ENCODE results near the gene MAML1. TPM values are rescaled to one million over a fixed set of nuclear protein-coding genes. Genes with fewer than 3 reads are reported as not detected.

Gene MAML1
- total RNA-seq, 1 experiment from 2014 or later: 42.2 TPM

GRCh38 chr5:179804555-179804947, 71.9 kb downstream of the MAML1 start:
- DNase-seq (ENCODE audit: low spot score) (no peak), ATAC-seq (no peak)
- Mint-ChIP-seq H3K36me3 (peaks cover 7% of the 10 kb centered on the region), H3K4me1 (peaks cover 34% of the 10 kb centered on the region), H3K4me3 (peak overlapping the region; percentile 77), H3K27ac (no peak overlapping the region), H3K9me3 (no peaks in the 10 kb centered on the region), H3K27me3 (ENCODE audit: low read depth) (peaks cover 6% of the 10 kb centered on the region)
- TF ChIP-seq, protein P1, sequence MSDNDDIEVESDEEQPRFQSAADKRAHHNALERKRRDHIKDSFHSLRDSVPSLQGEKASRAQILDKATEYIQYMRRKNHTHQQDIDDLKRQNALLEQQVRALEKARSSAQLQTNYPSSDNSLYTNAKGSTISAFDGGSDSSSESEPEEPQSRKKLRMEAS (CRISPR knock-in tag; IDR thresholded peaks at IDR 0.05): no peak
- no peak for TF ChIP-seq CBFB (CRISPR knock-in tag; IDR thresholded peaks at IDR 0.05; ENCODE audit: low read depth)
- no peak for TF ChIP-seq SOX15 (CRISPR knock-in tag; IDR thresholded peaks at IDR 0.05)
- TF ChIP-seq, protein P2, sequence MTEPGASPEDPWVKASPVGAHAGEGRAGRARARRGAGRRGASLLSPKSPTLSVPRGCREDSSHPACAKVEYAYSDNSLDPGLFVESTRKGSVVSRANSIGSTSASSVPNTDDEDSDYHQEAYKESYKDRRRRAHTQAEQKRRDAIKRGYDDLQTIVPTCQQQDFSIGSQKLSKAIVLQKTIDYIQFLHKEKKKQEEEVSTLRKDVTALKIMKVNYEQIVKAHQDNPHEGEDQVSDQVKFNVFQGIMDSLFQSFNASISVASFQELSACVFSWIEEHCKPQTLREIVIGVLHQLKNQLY (CRISPR knock-in tag; IDR thresholded peaks at IDR 0.05): no peak
- no peak for TF ChIP-seq SMAD4 (CRISPR knock-in tag; IDR thresholded peaks at IDR 0.05)
- TF ChIP-seq, protein P3, sequence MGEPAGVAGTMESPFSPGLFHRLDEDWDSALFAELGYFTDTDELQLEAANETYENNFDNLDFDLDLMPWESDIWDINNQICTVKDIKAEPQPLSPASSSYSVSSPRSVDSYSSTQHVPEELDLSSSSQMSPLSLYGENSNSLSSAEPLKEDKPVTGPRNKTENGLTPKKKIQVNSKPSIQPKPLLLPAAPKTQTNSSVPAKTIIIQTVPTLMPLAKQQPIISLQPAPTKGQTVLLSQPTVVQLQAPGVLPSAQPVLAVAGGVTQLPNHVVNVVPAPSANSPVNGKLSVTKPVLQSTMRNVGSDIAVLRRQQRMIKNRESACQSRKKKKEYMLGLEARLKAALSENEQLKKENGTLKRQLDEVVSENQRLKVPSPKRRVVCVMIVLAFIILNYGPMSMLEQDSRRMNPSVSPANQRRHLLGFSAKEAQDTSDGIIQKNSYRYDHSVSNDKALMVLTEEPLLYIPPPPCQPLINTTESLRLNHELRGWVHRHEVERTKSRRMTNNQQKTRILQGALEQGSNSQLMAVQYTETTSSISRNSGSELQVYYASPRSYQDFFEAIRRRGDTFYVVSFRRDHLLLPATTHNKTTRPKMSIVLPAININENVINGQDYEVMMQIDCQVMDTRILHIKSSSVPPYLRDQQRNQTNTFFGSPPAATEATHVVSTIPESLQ (CRISPR knock-in tag; IDR thresholded peaks at IDR 0.05): no peak
- no peak for TF ChIP-seq JUN (CRISPR knock-in tag; IDR thresholded peaks at IDR 0.05)
- no peak for TF ChIP-seq ZSCAN18 (CRISPR knock-in tag; IDR thresholded peaks at IDR 0.05)
- TF ChIP-seq, protein P4, sequence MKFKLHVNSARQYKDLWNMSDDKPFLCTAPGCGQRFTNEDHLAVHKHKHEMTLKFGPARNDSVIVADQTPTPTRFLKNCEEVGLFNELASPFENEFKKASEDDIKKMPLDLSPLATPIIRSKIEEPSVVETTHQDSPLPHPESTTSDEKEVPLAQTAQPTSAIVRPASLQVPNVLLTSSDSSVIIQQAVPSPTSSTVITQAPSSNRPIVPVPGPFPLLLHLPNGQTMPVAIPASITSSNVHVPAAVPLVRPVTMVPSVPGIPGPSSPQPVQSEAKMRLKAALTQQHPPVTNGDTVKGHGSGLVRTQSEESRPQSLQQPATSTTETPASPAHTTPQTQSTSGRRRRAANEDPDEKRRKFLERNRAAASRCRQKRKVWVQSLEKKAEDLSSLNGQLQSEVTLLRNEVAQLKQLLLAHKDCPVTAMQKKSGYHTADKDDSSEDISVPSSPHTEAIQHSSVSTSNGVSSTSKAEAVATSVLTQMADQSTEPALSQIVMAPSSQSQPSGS (CRISPR knock-in tag; IDR thresholded peaks at IDR 0.05; ENCODE audit: borderline replicate concordance, low read depth): no peak
- TF ChIP-seq, protein P5, sequence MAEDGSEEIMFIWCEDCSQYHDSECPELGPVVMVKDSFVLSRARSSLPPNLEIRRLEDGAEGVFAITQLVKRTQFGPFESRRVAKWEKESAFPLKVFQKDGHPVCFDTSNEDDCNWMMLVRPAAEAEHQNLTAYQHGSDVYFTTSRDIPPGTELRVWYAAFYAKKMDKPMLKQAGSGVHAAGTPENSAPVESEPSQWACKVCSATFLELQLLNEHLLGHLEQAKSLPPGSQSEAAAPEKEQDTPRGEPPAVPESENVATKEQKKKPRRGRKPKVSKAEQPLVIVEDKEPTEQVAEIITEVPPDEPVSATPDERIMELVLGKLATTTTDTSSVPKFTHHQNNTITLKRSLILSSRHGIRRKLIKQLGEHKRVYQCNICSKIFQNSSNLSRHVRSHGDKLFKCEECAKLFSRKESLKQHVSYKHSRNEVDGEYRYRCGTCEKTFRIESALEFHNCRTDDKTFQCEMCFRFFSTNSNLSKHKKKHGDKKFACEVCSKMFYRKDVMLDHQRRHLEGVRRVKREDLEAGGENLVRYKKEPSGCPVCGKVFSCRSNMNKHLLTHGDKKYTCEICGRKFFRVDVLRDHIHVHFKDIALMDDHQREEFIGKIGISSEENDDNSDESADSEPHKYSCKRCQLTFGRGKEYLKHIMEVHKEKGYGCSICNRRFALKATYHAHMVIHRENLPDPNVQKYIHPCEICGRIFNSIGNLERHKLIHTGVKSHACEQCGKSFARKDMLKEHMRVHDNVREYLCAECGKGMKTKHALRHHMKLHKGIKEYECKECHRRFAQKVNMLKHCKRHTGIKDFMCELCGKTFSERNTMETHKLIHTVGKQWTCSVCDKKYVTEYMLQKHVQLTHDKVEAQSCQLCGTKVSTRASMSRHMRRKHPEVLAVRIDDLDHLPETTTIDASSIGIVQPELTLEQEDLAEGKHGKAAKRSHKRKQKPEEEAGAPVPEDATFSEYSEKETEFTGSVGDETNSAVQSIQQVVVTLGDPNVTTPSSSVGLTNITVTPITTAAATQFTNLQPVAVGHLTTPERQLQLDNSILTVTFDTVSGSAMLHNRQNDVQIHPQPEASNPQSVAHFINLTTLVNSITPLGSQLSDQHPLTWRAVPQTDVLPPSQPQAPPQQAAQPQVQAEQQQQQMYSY (CRISPR knock-in tag; IDR thresholded peaks at IDR 0.05): no peak
- no peak for TF ChIP-seq TP53 (CRISPR knock-in tag; IDR thresholded peaks at IDR 0.05)
- no peak for TF ChIP-seq AFF4 (CRISPR knock-in tag; IDR thresholded peaks at IDR 0.05; ENCODE audit: borderline replicate concordance)
- TF ChIP-seq ESRRA (CRISPR knock-in tag; IDR thresholded peaks at IDR 0.05; ENCODE audit: borderline replicate concordance): no peak
- TF ChIP-seq USF2 (CRISPR knock-in tag; IDR thresholded peaks at IDR 0.05): no peak
- TF ChIP-seq ZBTB43 (CRISPR knock-in tag; IDR thresholded peaks at IDR 0.05): no peak
- ChIA-PET POLR2A (no interaction called here), CTCF (no interaction called here)

Data from WTC11 (cell line).